Retinal pigment epithelial cell (primary cell): Measurements from ENCODE around the gene CCDC34.

Experiments
- DNase-seq: peaks from one replicate; pipeline ENCODE4 v3.0.0-alpha.2; 2010; ENCODE audit warnings: low read depth
- H3K4me3 ChIP-seq: 2 replicates; pipeline ENCODE4 v1.5.1; 2011; ENCODE audit warnings: mild to moderate bottlenecking, low read length, control low read depth, moderate library complexity
- TF ChIP-seq, protein P1 (sequence below): conservative IDR thresholded peaks from 2 replicates; pipeline ENCODE4 v1.5.1; 2011; ENCODE audit warnings: low read depth, low read length, control low read depth, inconsistent platforms

The CCDC34 gene

DNA sequence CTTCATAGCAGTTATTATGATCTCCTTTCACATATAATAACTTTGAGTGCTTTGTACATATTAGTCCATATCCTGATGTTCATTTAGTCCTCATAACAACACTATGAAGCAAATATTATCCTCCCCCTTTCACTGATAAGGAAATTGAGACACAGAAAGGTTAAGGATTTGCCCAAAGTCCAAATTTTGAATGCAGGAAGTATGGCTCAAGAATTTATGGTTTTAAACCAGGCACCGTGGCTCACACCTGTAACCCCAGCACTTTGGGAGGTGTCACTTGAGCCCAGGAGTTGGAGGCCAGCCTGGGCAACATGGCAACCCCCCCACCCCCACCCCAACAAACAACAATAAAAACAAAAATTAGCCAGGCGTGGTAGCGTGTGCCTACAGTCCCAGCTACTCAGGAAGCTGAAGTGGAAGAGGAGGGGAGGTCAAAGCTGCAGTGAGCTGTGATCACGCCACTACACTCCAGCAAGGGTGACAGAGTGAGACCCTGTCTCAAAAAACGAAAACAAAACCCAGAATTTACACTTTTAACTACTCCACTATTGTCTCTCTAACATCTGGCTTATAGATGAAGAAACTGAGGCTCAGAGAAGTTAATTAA lies 8.6 kb downstream of the CCDC34 start:
- DNase-seq: no peak
- TF ChIP-seq, protein P1, sequence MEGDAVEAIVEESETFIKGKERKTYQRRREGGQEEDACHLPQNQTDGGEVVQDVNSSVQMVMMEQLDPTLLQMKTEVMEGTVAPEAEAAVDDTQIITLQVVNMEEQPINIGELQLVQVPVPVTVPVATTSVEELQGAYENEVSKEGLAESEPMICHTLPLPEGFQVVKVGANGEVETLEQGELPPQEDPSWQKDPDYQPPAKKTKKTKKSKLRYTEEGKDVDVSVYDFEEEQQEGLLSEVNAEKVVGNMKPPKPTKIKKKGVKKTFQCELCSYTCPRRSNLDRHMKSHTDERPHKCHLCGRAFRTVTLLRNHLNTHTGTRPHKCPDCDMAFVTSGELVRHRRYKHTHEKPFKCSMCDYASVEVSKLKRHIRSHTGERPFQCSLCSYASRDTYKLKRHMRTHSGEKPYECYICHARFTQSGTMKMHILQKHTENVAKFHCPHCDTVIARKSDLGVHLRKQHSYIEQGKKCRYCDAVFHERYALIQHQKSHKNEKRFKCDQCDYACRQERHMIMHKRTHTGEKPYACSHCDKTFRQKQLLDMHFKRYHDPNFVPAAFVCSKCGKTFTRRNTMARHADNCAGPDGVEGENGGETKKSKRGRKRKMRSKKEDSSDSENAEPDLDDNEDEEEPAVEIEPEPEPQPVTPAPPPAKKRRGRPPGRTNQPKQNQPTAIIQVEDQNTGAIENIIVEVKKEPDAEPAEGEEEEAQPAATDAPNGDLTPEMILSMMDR: no peak

DNA sequence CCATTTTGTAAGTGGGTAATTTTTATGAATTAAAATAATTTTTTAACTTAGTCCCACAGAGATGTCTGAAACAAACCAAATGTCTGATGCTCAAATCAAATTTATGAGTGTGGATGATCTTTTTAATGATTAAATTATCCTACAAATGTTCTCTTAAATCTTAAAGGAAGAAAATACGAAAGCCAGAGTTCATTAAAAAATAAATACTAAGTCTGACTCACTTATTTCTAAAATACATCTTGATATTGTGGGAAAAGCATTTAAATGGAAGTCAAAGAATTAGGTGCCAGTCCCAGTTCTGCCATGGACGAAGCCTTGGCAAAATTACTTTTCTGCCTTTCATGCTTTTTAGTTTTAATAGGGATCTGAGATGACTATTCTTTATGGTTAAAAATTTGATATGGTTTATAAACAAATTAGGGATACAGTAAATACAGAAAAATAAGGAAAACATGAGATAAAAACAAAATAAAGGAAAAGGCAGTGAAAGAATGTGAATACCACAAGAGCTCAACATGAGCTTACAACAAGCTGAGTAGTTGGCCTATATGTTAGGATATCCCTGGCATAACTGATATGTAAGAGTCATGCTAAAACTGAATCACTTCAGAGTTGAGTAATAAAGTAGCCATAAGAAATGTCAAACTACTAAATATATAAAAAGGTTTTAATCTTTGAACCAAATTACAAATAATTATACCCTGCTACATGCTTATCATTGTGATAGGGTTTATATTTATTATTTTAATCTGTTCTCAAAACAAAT lies 9.2 kb downstream of the CCDC34 start:
- TF ChIP-seq, protein P1: no peak
- DNase-seq: no peak
- no peak overlapping the region for H3K4me3 ChIP-seq

More for the DNA sequence above, 8.6 kb downstream of the CCDC34 start:
- no peak overlapping the region for H3K4me3 ChIP-seq

DNA sequence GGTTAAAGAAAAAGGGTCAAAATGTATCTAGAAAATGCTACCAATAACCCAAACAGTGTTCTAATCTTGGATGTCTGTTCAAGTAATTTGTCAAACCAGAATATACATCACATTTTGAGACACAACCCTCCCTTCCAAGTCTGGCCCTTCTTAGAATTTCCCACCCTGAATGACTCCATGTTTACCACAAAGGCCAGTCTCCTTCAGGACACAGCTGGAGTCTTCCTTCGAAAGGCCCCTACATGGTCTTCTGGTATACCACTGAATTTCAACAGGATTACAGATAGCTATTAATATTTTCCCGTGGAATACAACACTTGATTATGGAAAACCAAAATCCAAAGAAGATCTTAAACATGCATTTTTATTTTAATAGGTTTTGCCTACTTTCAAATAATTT lies 10.2 kb downstream of the CCDC34 start:
- H3K4me3 ChIP-seq: no peak overlapping the region
- TF ChIP-seq, protein P1: no peak
- DNase-seq: no peak

DNA sequence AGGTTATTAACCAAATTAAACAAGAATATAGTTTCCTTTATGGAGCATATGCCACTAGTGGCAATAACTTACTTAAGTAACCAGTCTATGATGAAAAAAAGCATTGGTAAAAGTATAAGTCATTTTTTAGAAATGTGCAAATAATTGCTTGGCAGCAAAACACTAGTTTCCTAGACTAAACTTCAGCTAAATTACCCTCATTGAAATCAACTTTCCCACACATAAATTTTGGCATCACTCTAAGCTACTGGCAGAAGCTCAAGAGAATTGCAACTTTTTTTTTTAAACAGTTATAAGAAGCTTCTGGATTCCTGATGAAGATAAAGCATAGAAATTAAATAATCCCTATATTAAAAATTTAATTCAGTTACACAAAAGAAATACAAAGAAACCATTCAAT lies 12.5 kb downstream of the CCDC34 start:
- TF ChIP-seq, protein P1: no peak
- no peak for DNase-seq

DNA sequence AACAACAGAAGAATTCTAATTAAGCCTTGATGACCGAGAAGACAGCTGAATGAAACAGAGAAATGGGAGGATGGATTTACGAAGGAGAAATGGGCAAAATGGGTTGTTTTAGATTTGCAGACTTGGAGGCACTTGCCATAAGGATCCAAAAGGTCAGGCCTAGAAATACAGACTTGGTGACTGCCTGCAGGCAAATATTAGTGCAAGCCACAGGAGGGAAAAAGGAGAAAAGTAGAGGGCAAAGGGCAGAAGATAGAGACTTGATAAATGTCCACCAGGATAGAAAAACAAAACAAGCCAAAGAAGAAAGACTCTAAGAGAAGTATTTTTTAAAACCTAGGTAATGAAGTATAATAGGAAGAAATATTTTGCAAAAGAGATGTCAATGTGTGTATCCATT lies 13.1 kb downstream of the CCDC34 start:
- DNase-seq: no peak
- TF ChIP-seq, protein P1: no peak
- H3K4me3 ChIP-seq: no peak overlapping the region

More for the DNA sequence above, 12.5 kb downstream of the CCDC34 start:
- H3K4me3 ChIP-seq: no peak overlapping the region

DNA sequence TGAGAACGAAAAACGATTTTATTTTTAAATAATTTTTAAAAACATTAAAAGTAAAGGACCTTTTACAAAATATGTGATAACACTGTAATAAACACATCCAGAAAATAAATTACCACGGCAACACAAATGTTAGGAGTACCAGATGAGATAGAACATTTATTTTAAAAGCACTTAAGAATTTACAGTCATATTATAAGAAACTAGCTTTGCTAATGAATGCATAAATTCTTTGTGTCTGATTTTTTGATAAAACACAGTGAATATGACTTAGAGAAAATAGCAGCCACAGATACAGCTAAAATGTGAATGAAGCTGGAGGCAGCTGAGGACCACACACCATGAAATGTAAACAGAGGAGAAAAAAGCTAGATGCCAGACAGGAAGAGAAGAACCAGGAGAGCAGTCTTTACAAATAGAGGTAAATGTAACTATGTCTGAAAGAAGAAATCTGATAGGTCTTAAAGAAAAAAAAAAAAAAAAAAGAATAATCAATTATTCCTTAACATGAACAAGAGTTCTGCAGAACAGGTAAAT lies 14.6 kb downstream of the CCDC34 start:
- TF ChIP-seq, protein P1: no peak
- no peak overlapping the region for H3K4me3 ChIP-seq
- no peak for DNase-seq
